NCI-H2029 treated with DMSO at 0.1 percent for 48 hours (cell line): ENCODE measurements around the gene PASK.

Experiments used
- DNase-seq: peaks from one replicate; lab custom pipeline; 2025; lab: John Stamatoyannopoulos, UW

Gene PASK

GRCh38 chr2:241146286-241146685, 3.0 kb downstream of the PASK start:
- DNase-seq = no peak

- DNase-seq = no peak
These were observed 6.7 kb downstream of the PASK start for GRCh38 chr2:241142593-241142992.

GRCh38 chr2:241142063-241142462, 7.2 kb downstream of the PASK start:
- no peak for DNase-seq

GRCh38 chr2:241141214-241141770, 8.0 kb downstream of the PASK start:
- no peak for DNase-seq

GRCh38 chr2:241140445-241140840, 8.8 kb downstream of the PASK start:
- no peak for DNase-seq

GRCh38 chr2:241139531-241140444, 9.5 kb downstream of the PASK start:
- DNase-seq = no peak

- no peak for DNase-seq
These were observed 10.8 kb downstream of the PASK start for GRCh38 chr2:241138471-241138870.

GRCh38 chr2:241137276-241138190, 11.7 kb downstream of the PASK start:
- DNase-seq = no peak

GRCh38 chr2:241136661-241137260, 12.5 kb downstream of the PASK start:
- DNase-seq = no peak

GRCh38 chr2:241136191-241136590, 13.1 kb downstream of the PASK start:
- no peak for DNase-seq

- no peak for DNase-seq
These were observed 13.5 kb downstream of the PASK start for GRCh38 chr2:241135737-241136136.

- DNase-seq = no peak
These were observed 14.6 kb downstream of the PASK start for GRCh38 chr2:241134711-241135110.

GRCh38 chr2:241133436-241133820, 15.8 kb downstream of the PASK start:
- DNase-seq = no peak

- no peak for DNase-seq
These were observed 16.5 kb downstream of the PASK start for GRCh38 chr2:241132538-241133435.

GRCh38 chr2:241131531-241131930, 17.7 kb downstream of the PASK start:
- no peak for DNase-seq

- no peak for DNase-seq
These were observed 19.0 kb downstream of the PASK start for GRCh38 chr2:241130316-241130715.

- no peak for DNase-seq
These were observed 20.0 kb downstream of the PASK start for GRCh38 chr2:241129086-241129871.

GRCh38 chr2:241128266-241128665, 21.0 kb downstream of the PASK start:
- DNase-seq = no peak

GRCh38 chr2:241126771-241127202, 22.5 kb downstream of the PASK start:
- no peak for DNase-seq

- DNase-seq = no peak
These were observed 23.1 kb downstream of the PASK start for GRCh38 chr2:241126201-241126611.
